Heart left ventricle (tissue), 16 donors: ENCODE data around the gene ACYP1. TPM values are rescaled to one million over a fixed set of nuclear protein-coding genes. Genes with fewer than 3 reads are reported as not detected.

Source experiments
- ATAC-seq, 4 donors: fragments of 200-7000 bp; cut with Tn5 transposase; one replicate each; pipeline ENCODE4 v1.9.1; 2020 to 2022; ENCODE audit warnings: moderate library complexity in 4 of 4, mild to moderate bottlenecking in 3 of 4, moderate number of reproducible peaks in 1 of 4
- DNase-seq, 5 donors: peaks; one replicate each; pipeline ENCODE4 v3.0.0-alpha.2; 2020
- H3K27ac ChIP-seq, 12 donors: fragments of 200-600 bp; sonication (generic) in 4 of 12; one replicate each; pipeline versions ENCODE4 v1.5.0 to v1.8.0; 2016 to 2022; ENCODE audit warnings: mild to moderate bottlenecking in 2 of 12
- H3K27me3 ChIP-seq, 9 donors: fragments of 200-600 bp; sonication (generic) in 2 of 9; one replicate each; pipeline versions ENCODE4 v1.5.1 to v1.8.0; 2016 to 2022; ENCODE audit warnings: mild to moderate bottlenecking in 3 of 9
- H3K36me3 ChIP-seq, 9 donors: fragments of 200-600 bp; sonication (generic) in 2 of 9; one replicate each; pipeline versions ENCODE4 v1.5.0 to v1.8.0; 2018 to 2022; ENCODE audit warnings: mild to moderate bottlenecking in 2 of 9
- H3K4me1 ChIP-seq, 12 donors: fragments of 200-600 bp; sonication (generic) in 4 of 12; one replicate each; pipeline versions ENCODE4 v1.5.0 to v1.8.0; 2016 to 2022; ENCODE audit warnings: mild to moderate bottlenecking in 3 of 12
- H3K4me3 ChIP-seq, 12 donors: fragments of 200-600 bp; sonication (generic) in 4 of 12; one replicate each; pipeline versions ENCODE4 v1.5.0 to v1.8.0; 2017 to 2022; ENCODE audit warnings: mild to moderate bottlenecking in 9 of 12, moderate library complexity in 4 of 12
- H3K9me3 ChIP-seq, 12 donors: fragments of 200-600 bp; sonication (generic) in 4 of 12; one replicate each; pipeline versions ENCODE4 v1.5.0 to v1.8.0; 2016 to 2022; ENCODE audit warnings: mild to moderate bottlenecking in 1 of 12
- POLR2A ChIP-seq, 2 donors: fragments of 450-650 bp; IDR thresholded peaks; one replicate each; pipeline ENCODE4 v1.6.1; 2017; ENCODE audit warnings: antibody characterized with exemption in 2 of 2, mild to moderate bottlenecking in 2 of 2, moderate library complexity in 2 of 2
- WGBS, 4 donors: extraction: QIAGEN DNeasy Blood & Tissue Kit in 2 of 4; methylation state at CpG; one replicate each; pipeline versions ENCODE4 v1.1.5 to v1.1.7; 2013 to 2018; 5-methylcytosine and 5-hydroxymethylcytosine counted together
- intact Hi-C, 10 donors: fragments of 100-400 bp; cut with DNase I; formaldehyde crosslinking; loops; one replicate each; pipeline versions ENCODE4 v1.11.1 to v1.14.2; 2022
- polyA plus RNA-seq, 2 donors: library from polyadenylated mRNA; stranded (reverse); fragments of 200-250 nt; gene quantifications; one replicate each; pipeline ENCODE4 v1.2.3, GENCODE V29; 2013
- total RNA-seq, 9 donors: library from RNA; depleted of rRNA in 2 of 9; stranded (reverse); fragments of >200 nt in 2 of 9; fragmentation: NEBNext Ultra II Directional in 3 of 9; extraction: Animal tissue kit (Norgen Biotek cat#: 25700) in 3 of 9; gene quantifications; one replicate each; pipeline versions ENCODE4 v1.1.0 to v1.2.4, GENCODE V29; 2016 to 2023
- TF ChIP-seq, protein P1 (sequence below), 12 donors: fragments of 200-600 bp; sonication (generic) in 4 of 12; IDR thresholded peaks; one replicate each; pipeline versions ENCODE4 v1.5.0 to v1.8.0; 2018 to 2022; ENCODE audit warnings: antibody characterized with exemption in 12 of 12, mild to moderate bottlenecking in 5 of 12
- donor health status: ischemic (EF 13 %, LVEDD 7.1; RV severe dilation, severe dysfunction).
- donor health status: healthy with polysubstance abuse.
- donor health status: DM: no; HTN: yes; CAD: no.
- donor health status: DM: no; HTN: no; CAD: no.
- donor health status: ischemic (EF 25% LVEDD 6.9; RV normal size, moderate dysfunction).
- donor health status: ischemic (EF 25% LVEDD 5.7; RV mildly dilated, moderate dysfunction).
- donor health status: healthy.
- donor health status: DM: yes; HTN: yes; CAD: no.
- donor health status: ischemic (EF 35%, LVEDD 5.7; RV mildly dilated, moderate dysfunction).
- donor health status: nonischemic (EF 11% LVEDD 7.7; RV severe dilation, severe dysfunction).
- donor health status: DM: yes; HTN: yes; CAD: no.
- donor health status: PGD.
- donor health status: ischemic (EF 29% LVEDD 5.4; RV normal size, mild dysfunction).
- donor health status: nonischemic (EF 23%, LVEDD 6.1; RV moderate dilation, normal function).

Gene ACYP1
- total and polyA plus RNA-seq, 11 donors, result 6.7 to 20.0 (median 11.4) TPM

DNA sequence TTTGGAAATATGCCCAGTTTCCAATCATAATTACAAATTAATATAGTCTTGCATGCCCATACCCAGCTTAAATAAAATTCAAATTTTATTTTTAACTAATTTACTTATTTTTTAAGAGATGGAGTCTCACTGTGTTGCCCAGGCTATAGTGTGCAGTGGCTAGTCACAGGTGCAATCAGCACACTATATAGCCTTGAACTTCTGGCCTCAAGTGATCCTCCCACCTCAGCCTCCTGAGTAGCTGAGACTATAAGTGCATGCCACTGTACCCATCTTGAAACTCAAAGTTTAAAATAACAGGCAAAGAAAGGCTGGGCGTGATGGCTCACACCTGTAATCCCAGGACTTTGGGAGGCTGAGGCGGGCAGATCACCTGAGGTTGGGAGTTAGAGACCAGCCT, 22.9 kb downstream of the ACYP1 start:
- no peak overlapping the region for H3K27ac ChIP-seq
- 94 to 98% (median 97%) methylated on average over 2 of the region's 2 CpGs for WGBS, 4 donors
- peaks cover 0 to 21% (median 7%) of the 10 kb centered on the region in 12 donors for H3K4me1 ChIP-seq
- H3K27me3 ChIP-seq, result no peaks in the 10 kb centered on the region
- intact Hi-C loops, result no loop called here
- no peak for ATAC-seq
- peaks cover 0 to 67% (median 48%) of the 10 kb centered on the region in 9 donors for H3K36me3 ChIP-seq
- DNase-seq, result no peak
- no peak for TF ChIP-seq POLR2A (IDR thresholded peaks at IDR 0.05)
- TF ChIP-seq, protein P1, sequence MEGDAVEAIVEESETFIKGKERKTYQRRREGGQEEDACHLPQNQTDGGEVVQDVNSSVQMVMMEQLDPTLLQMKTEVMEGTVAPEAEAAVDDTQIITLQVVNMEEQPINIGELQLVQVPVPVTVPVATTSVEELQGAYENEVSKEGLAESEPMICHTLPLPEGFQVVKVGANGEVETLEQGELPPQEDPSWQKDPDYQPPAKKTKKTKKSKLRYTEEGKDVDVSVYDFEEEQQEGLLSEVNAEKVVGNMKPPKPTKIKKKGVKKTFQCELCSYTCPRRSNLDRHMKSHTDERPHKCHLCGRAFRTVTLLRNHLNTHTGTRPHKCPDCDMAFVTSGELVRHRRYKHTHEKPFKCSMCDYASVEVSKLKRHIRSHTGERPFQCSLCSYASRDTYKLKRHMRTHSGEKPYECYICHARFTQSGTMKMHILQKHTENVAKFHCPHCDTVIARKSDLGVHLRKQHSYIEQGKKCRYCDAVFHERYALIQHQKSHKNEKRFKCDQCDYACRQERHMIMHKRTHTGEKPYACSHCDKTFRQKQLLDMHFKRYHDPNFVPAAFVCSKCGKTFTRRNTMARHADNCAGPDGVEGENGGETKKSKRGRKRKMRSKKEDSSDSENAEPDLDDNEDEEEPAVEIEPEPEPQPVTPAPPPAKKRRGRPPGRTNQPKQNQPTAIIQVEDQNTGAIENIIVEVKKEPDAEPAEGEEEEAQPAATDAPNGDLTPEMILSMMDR (IDR thresholded peaks at IDR 0.05), result no peak
- no peak overlapping the region for H3K4me3 ChIP-seq
- H3K9me3 ChIP-seq, result no peaks in the 10 kb centered on the region

DNA sequence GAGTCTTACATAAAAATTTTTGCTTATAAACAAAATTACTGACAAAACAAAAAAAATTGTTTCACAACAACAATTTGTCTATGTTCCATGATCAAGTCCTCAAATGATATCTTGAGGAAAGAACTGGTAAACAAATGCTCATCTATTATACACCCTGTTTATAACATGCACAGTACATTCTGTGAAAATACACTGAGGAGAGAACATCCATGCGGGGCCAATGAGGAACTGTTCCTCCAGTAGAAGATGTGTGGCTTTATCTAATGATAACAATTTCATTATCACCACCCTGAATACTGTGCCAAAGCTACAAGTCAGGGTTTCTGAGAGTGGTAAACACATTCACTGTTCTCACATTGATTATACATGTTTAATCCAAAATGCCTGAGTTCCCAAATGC, 23.3 kb downstream of the ACYP1 start:
- 82 to 88% (median 83%) methylated on average over 1 of the region's 1 CpG for WGBS, 4 donors
- Histone ChIP-seq H3K9me3 (no peaks in the 10 kb centered on the region), H3K36me3 (peaks cover 0 to 71% (median 52%) of the 10 kb centered on the region in 9 donors), H3K27ac (no peak overlapping the region), H3K4me1 (peaks cover 0 to 17% (median 6%) of the 10 kb centered on the region in 12 donors), H3K27me3 (no peaks in the 10 kb centered on the region), H3K4me3 (no peak overlapping the region)
- intact Hi-C loops, result no loop called here
- TF ChIP-seq, protein P1 (IDR thresholded peaks at IDR 0.05), result no peak
- no peak for TF ChIP-seq POLR2A (IDR thresholded peaks at IDR 0.05)
- ATAC-seq (no peak), DNase-seq (no peak)

DNA sequence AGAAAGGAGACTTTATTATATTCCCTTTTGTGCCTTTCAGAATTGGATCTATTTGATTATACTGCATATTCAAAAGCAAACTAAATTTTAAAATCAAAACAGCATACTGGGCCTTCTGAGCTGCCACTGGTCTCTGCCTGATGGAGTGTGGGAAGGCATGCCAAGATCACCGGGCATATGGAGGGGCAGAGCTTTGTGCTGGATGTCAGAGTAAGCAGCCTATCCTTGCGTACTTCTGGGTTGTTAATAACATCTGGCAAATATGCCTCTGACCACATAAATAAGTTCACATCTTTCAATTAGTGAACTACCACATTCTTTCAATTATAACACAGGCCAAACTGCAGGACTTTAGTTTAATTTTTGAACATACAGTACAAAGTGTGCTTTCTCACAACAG, 30.9 kb downstream of the ACYP1 start:
- no peaks in the 10 kb centered on the region for H3K27me3 ChIP-seq
- no peak overlapping the region for H3K4me3 ChIP-seq
- ATAC-seq (no peak), DNase-seq (no peak)
- no peak overlapping the region for H3K27ac ChIP-seq
- H3K36me3 ChIP-seq, result peaks cover 0 to 99% (median 81%) of the 10 kb centered on the region in 9 donors
- H3K4me1 ChIP-seq, result no peaks in the 10 kb centered on the region
- TF ChIP-seq POLR2A (IDR thresholded peaks at IDR 0.05), result no peak
- TF ChIP-seq, protein P1 (IDR thresholded peaks at IDR 0.05), result no peak
- WGBS, 4 donors, result 85 to 98% (median 89%) methylated on average over 2 of the region's 2 CpGs
- H3K9me3 ChIP-seq, result no peaks in the 10 kb centered on the region
- intact Hi-C loops, result no loop called here

DNA sequence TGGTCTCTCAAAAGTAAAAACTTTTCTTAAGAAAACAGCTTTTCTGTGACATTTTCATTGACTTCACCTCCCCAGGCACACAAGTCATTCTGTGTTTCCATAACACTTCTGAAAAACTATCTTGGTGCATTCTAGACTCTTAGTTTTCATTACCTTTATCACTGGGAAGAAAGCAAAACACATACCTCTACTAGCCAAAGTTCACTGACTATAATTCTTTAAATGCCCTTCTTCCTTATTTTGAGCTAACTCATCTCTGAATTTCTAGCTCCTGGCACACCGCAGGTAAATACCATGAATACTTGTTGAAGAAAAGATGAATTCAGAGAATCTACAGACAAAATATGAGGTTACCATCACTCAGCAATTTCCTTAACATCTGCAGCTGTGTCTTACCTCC, 33.7 kb downstream of the ACYP1 start:
- Histone ChIP-seq H3K4me3 (no peak overlapping the region), H3K36me3 (peaks cover 0 to 99% (median 61%) of the 10 kb centered on the region in 9 donors), H3K27ac (no peak overlapping the region), H3K4me1 (no peaks in the 10 kb centered on the region), H3K9me3 (no peaks in the 10 kb centered on the region), H3K27me3 (no peaks in the 10 kb centered on the region)
- no peak for ATAC-seq
- intact Hi-C loops, result no loop called here
- no peak for TF ChIP-seq POLR2A (IDR thresholded peaks at IDR 0.05)
- TF ChIP-seq, protein P1 (IDR thresholded peaks at IDR 0.05), result no peak
- WGBS, 4 donors, result 0% methylated on average over 1 of the region's 1 CpG
- no peak for DNase-seq
